ENCODE measurements around the gene ISG20. TPM values are rescaled to one million over a fixed set of nuclear protein-coding genes. Genes with fewer than 3 reads are reported as not detected.

The ISG20 gene
- polyA plus RNA-seq, 2 of the 4 experiments (the other 2 are of a cell fraction), result 7.2 to 47.4 TPM

DNA sequence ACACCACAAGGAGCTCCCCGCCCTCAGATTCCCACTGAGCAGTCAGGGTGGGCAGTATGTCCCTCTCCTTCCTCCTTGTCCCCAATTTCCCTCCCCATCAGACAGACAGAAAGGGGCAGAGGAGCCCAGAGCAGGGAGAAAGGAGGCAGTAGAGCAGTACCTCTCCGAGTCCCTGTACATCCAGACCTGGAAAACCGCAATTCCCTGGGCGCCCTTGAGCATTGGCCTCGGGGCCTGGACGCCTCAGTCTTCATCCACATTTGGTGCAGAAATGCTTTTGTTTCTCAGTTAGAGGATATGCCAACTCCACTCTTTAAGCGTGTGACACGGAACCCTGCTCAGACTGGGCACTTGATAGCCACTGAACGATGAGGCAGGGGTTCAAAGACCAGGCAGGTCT lies 5.9 kb downstream of the ISG20 start:
- ATAC-seq (no peak), FAIRE-seq (no peak), DNase-seq (ENCODE audit: low read depth in 1 of 2, low spot score in 1 of 2) (no peak)
- ChIA-PET CTCF (interaction anchor here (0.6 to 8.1 kb wide), 5 partner anchors 13 to 319 kb away, joined by 3 to 66 read pairs (median 3); no protein-coding TSS in a partner anchor), POLR2A (no interaction called here)
- H3K27ac ChIP-seq, result no peak overlapping the region
- peaks cover 26% of the 10 kb centered on the region for H3K4me1 ChIP-seq
- TF ChIP-seq CBX2 (IDR thresholded peaks at IDR 0.05; ENCODE audit: borderline replicate concordance, low read depth) (no peak), HEYL (CRISPR knock-in tag; IDR thresholded peaks at IDR 0.05) (no peak), JUN (IDR thresholded peaks at IDR 0.05) (no peak), HOXB5 (CRISPR knock-in tag; IDR thresholded peaks at IDR 0.05) (no peak), TFCP2L1 (CRISPR knock-in tag; IDR thresholded peaks at IDR 0.05) (no peak), EHMT2 (IDR thresholded peaks at IDR 0.05; ENCODE audit: low read depth) (no peak), CHD2 (IDR thresholded peaks at IDR 0.05; ENCODE audit: low read length, partially characterized antibody) (no peak), ZSCAN20 (CRISPR knock-in tag; IDR thresholded peaks at IDR 0.05) (no peak), MAFK (IDR thresholded peaks at IDR 0.05; ENCODE audit: partially characterized antibody) (no peak), KDM5A (IDR thresholded peaks at IDR 0.05) (no peak)
- TF ChIP-seq, protein P1, sequence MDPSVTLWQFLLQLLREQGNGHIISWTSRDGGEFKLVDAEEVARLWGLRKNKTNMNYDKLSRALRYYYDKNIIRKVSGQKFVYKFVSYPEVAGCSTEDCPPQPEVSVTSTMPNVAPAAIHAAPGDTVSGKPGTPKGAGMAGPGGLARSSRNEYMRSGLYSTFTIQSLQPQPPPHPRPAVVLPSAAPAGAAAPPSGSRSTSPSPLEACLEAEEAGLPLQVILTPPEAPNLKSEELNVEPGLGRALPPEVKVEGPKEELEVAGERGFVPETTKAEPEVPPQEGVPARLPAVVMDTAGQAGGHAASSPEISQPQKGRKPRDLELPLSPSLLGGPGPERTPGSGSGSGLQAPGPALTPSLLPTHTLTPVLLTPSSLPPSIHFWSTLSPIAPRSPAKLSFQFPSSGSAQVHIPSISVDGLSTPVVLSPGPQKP (IDR thresholded peaks at IDR 0.05; ENCODE audit: low read depth, low read length), result no peak
- TF ChIP-seq, protein P2, sequence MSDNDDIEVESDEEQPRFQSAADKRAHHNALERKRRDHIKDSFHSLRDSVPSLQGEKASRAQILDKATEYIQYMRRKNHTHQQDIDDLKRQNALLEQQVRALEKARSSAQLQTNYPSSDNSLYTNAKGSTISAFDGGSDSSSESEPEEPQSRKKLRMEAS (IDR thresholded peaks at IDR 0.05), result no peak
- H3K4me2 ChIP-seq, result no peak overlapping the region
- WGBS (ENCODE audit: missing lambda C conversion rate), result 91% methylated on average over 9 of the region's 9 CpGs
- no peaks in the 10 kb centered on the region for H3K9me3 ChIP-seq
- no peak overlapping the region for H3K4me3 ChIP-seq

DNA sequence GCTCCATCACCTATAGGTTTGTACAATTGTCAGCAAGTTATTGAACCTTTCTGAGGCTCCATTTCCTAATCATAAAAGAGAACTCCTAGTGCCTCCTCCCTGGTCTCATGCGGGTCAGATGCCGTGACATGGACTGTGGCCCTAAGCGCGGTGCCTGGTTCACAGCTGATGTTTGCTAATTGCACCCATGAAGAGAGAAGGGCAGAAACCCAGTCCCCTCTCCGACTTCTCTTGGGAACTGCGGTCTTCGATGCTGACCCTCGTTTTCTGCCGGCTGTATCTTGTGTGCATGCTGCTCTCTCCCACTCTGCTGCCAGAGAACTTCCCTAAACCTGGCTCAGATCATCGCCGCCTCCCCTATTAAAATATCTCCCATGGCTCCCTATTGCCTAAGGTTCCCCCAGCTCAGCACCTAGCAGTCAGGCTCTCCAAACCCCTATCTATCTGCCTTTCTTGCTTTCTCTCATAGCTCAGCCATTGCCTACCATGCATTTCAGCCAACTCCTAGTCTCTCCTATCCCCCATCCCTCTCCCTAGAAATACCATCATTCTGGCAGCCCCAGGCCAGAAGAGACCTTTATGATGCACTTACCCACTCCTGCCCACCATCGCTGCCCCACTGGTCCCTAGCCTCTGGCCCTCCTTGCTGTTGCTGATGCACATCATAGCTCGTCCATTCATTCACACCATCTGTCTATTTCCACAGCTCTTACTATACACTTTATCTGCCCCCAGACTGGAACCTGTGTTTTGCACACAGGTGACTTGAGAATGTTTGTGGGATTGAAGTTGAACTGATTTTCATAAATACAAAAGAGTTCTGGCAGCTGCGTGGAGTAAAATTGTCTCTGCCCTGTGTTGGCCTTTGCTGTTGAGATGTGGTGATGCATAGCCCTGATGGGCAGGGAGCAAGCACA lies 6.6 kb downstream of the ISG20 start:
- 93% methylated on average over 14 of the region's 14 CpGs for WGBS (ENCODE audit: missing lambda C conversion rate)
- no peak for FAIRE-seq

DNA sequence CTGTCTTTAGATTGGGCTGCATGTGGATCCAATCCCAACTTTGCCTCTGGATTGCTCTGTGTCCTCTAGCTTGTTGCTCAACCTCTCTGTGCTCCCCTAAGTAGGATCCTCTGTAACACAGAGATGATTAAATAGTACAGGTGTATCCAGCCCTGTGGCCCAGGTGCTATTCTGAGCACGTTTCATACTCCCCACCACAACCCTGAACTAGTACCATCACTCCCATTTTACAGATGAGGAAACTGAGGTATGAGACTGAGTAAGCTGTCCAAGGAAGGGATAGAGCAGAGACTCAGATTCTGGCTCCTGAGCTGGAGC lies 7.2 kb downstream of the ISG20 start:
- CTCF ChIA-PET, result interaction anchor here (3.7 to 8.1 kb wide), 2 partner anchors 12 to 189 kb away, joined by 24 to 66 read pairs; no protein-coding TSS in a partner anchor
- Histone ChIP-seq H3K4me1 (peaks cover 19% of the 10 kb centered on the region), H3K27ac (no peak overlapping the region), H3K4me3 (no peak overlapping the region), H3K4me2 (no peak overlapping the region), H3K9me3 (no peaks in the 10 kb centered on the region)
- 62% methylated on average over 1 of the region's 1 CpG for WGBS (ENCODE audit: missing lambda C conversion rate)
- no peak for DNase-seq (ENCODE audit: low read depth in 1 of 2, low spot score in 1 of 2)
- TF ChIP-seq HDAC2 (IDR thresholded peaks at IDR 0.05) (no peak), GATA3 (IDR thresholded peaks at IDR 0.05; ENCODE audit: borderline replicate concordance) (no peak), ZFP36 (IDR thresholded peaks at IDR 0.05; ENCODE audit: borderline replicate concordance, partially characterized antibody) (peak; percentile 58), JUNB (IDR thresholded peaks at IDR 0.05) (no peak), JUN (IDR thresholded peaks at IDR 0.05) (no peak), HOXA7 (CRISPR knock-in tag; IDR thresholded peaks at IDR 0.05) (no peak), RCOR1 (IDR thresholded peaks at IDR 0.05; ENCODE audit: low read depth, low read length) (no peak), FOXS1 (CRISPR knock-in tag; IDR thresholded peaks at IDR 0.05) (no peak), PHF8 (IDR thresholded peaks at IDR 0.05; ENCODE audit: borderline replicate concordance, low read depth) (no peak), KDM1A (IDR thresholded peaks at IDR 0.05; ENCODE audit: low read depth) (peak; percentile 87), HEYL (CRISPR knock-in tag; IDR thresholded peaks at IDR 0.05) (no peak), ZC3H11A (IDR thresholded peaks at IDR 0.05) (no peak), MAZ (IDR thresholded peaks at IDR 0.05; ENCODE audit: borderline replicate concordance, low read depth, low read length) (no peak), CHD4 (IDR thresholded peaks at IDR 0.05; ENCODE audit: borderline replicate concordance) (no peak), FOSL2 (IDR thresholded peaks at IDR 0.05) (no peak), FOSL2 (CRISPR knock-in tag; IDR thresholded peaks at IDR 0.05) (no peak)
- TF ChIP-seq, protein P3, sequence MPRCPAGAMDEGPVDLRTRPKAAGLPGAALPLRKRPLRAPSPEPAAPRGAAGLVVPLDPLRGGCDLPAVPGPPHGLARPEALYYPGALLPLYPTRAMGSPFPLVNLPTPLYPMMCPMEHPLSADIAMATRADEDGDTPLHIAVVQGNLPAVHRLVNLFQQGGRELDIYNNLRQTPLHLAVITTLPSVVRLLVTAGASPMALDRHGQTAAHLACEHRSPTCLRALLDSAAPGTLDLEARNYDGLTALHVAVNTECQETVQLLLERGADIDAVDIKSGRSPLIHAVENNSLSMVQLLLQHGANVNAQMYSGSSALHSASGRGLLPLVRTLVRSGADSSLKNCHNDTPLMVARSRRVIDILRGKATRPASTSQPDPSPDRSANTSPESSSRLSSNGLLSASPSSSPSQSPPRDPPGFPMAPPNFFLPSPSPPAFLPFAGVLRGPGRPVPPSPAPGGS (IDR thresholded peaks at IDR 0.05), result no peak
- no peak for ATAC-seq
- FAIRE-seq, result no peak
- POLR2A ChIA-PET, result no interaction called here

More for the DNA sequence above, 6.6 kb downstream of the ISG20 start:
- H3K4me3 ChIP-seq, result no peak overlapping the region
- H3K4me1 ChIP-seq, result peaks cover 19% of the 10 kb centered on the region
- ChIA-PET CTCF (interaction anchor here (0.6 to 8.1 kb wide), 5 partner anchors 12 to 318 kb away, joined by 3 to 66 read pairs (median 3); no protein-coding TSS in a partner anchor), POLR2A (no interaction called here)
- H3K9me3 ChIP-seq, result no peaks in the 10 kb centered on the region
- TF ChIP-seq JUNB (IDR thresholded peaks at IDR 0.05) (no peak), FOSB (CRISPR knock-in tag; IDR thresholded peaks at IDR 0.05) (no peak), CHD2 (IDR thresholded peaks at IDR 0.05; ENCODE audit: low read length, partially characterized antibody) (no peak), MAZ (IDR thresholded peaks at IDR 0.05; ENCODE audit: borderline replicate concordance, low read depth, low read length) (no peak), HDAC2 (IDR thresholded peaks at IDR 0.05) (no peak), FOXS1 (CRISPR knock-in tag; IDR thresholded peaks at IDR 0.05) (no peak)
- no peak overlapping the region for H3K27ac ChIP-seq
- DNase-seq (ENCODE audit: low read depth in 1 of 2, low spot score in 1 of 2) (no peak), ATAC-seq (no peak)
- no peak overlapping the region for H3K4me2 ChIP-seq

All from A549 (cell line).